ENCODE results near the gene FCER2. TPM values are rescaled to one million over a fixed set of nuclear protein-coding genes. Genes with fewer than 3 reads are reported as not detected.

FCER2 gene
- total RNA-seq, 1 donor from 2014 or later = not detected

- TF ChIP-seq CTCF (IDR thresholded peaks at IDR 0.05) = no peak
- Mint-ChIP-seq H3K27ac (ENCODE audit: unreplicated experiment) (no peak overlapping the region), H3K27me3 (ENCODE audit: unreplicated experiment) (peaks cover 17% of the 10 kb centered on the region), H3K9me3 (ENCODE audit: unreplicated experiment) (no peaks in the 10 kb centered on the region), H3K4me1 (ENCODE audit: unreplicated experiment) (peaks cover 3% of the 10 kb centered on the region), H3K4me3 (ENCODE audit: unreplicated experiment) (no peak overlapping the region), H3K36me3 (ENCODE audit: unreplicated experiment) (no peaks in the 10 kb centered on the region)
- DNase-seq (ENCODE audit: extremely low spot score, unreplicated experiment) = no peak
Observed at GRCh38 chr19:7654401-7654800, 47.5 kb downstream of the FCER2 start.

DNA sequence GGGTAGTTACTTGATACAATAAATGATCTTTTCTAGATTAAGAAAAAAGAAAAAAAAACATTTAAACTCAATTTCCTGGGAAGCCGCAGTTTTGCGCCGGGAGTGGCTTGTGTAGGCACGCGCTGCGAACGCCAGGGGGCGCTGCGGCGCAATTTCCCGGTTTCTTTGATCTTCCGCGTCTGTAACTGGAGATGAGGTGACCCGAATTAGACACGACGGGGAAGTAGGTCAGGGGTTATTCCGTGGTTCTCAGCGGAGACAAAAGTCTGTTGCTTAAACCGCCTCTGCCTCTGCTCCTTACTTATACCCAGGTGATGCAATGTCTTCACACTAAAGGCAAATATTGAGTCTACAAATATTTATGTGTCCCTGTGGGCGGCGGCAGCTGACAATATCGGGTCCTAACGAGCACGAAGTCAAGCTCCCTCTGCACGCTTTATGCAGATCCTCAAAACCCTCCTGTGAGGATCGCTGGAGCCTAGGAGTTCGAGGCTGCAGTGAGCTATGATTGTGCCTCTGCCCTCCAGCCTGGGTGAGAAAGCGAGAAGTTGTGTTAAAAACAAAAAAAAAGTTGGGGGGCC lies 49.8 kb downstream of the FCER2 start:
- peak; percentile 99 for TF ChIP-seq CTCF (IDR thresholded peaks at IDR 0.05)
- H3K4me1 Mint-ChIP-seq (ENCODE audit: unreplicated experiment) = peaks cover 3% of the 10 kb centered on the region
- no peaks in the 10 kb centered on the region for H3K36me3 Mint-ChIP-seq (ENCODE audit: unreplicated experiment)
- peak overlapping the region; percentile 58 for H3K4me3 Mint-ChIP-seq (ENCODE audit: unreplicated experiment)
- H3K27me3 Mint-ChIP-seq (ENCODE audit: unreplicated experiment) = peaks cover 8% of the 10 kb centered on the region
- no peaks in the 10 kb centered on the region for H3K9me3 Mint-ChIP-seq (ENCODE audit: unreplicated experiment)
- peak; percentile 92 for DNase-seq (ENCODE audit: extremely low spot score, unreplicated experiment)
- peak overlapping the region; percentile 31 for H3K27ac Mint-ChIP-seq (ENCODE audit: unreplicated experiment)

- DNase-seq (ENCODE audit: extremely low spot score, unreplicated experiment) = no peak
- TF ChIP-seq CTCF (IDR thresholded peaks at IDR 0.05) = no peak
- Mint-ChIP-seq H3K9me3 (ENCODE audit: unreplicated experiment) (no peaks in the 10 kb centered on the region), H3K27me3 (ENCODE audit: unreplicated experiment) (peaks cover 5% of the 10 kb centered on the region), H3K27ac (ENCODE audit: unreplicated experiment) (no peak overlapping the region), H3K4me1 (ENCODE audit: unreplicated experiment) (peaks cover 3% of the 10 kb centered on the region), H3K36me3 (ENCODE audit: unreplicated experiment) (no peaks in the 10 kb centered on the region), H3K4me3 (ENCODE audit: unreplicated experiment) (no peak overlapping the region)
Observed at GRCh38 chr19:7650148-7650547, 51.8 kb downstream of the FCER2 start.

DNA sequence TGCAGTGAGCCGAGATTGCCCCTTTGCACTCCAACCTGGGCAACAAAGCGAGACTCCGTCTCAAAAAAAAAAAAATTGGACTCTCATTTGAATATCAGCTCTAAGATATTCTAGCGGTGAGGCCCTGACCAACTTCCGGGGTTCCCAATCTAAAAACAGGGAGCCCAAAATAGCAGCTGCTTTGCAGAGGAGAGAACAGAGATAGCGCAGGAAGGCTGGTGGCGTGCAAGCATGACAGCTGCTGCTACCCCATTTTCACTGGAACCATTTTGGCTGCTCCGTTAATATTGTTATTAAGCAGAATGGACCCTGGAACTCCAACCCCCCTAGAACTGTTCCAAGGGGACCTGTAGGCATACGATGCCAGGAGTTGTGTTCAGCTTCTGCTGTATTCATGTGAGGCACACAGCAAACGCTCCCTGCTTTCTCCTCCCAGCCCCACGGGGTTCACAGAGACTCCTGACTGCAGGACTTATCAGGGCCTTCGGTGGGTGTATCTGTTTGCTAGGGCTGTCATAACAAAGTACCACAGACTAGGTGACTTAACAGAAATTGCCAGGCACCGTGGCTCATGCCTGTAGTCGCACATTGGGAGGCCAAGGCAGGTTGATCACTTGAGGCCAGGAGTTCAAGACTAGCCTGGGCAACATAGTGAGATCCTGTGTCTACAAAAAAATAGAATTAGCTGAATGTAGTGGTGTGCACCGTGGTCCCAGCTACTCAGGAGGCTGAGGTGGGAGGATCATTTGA lies 53.5 kb downstream of the FCER2 start:
- Mint-ChIP-seq H3K27ac (ENCODE audit: unreplicated experiment) (no peak overlapping the region), H3K27me3 (ENCODE audit: unreplicated experiment) (peaks cover 5% of the 10 kb centered on the region), H3K36me3 (ENCODE audit: unreplicated experiment) (no peaks in the 10 kb centered on the region), H3K4me1 (ENCODE audit: unreplicated experiment) (peaks cover 3% of the 10 kb centered on the region), H3K4me3 (ENCODE audit: unreplicated experiment) (no peak overlapping the region), H3K9me3 (ENCODE audit: unreplicated experiment) (no peaks in the 10 kb centered on the region)
- TF ChIP-seq CTCF (IDR thresholded peaks at IDR 0.05) = no peak
- no peak for DNase-seq (ENCODE audit: extremely low spot score, unreplicated experiment)

GRCh38 chr19:7647156-7647555 lies 54.8 kb downstream of the FCER2 start:
- Mint-ChIP-seq H3K36me3 (ENCODE audit: unreplicated experiment) (no peaks in the 10 kb centered on the region), H3K27me3 (ENCODE audit: unreplicated experiment) (peaks cover 5% of the 10 kb centered on the region)

More at GRCh38 chr19:7647156-7647555, 54.8 kb downstream of the FCER2 start:
- Mint-ChIP-seq H3K4me3 (ENCODE audit: unreplicated experiment) (no peak overlapping the region), H3K4me1 (ENCODE audit: unreplicated experiment) (peaks cover 3% of the 10 kb centered on the region), H3K9me3 (ENCODE audit: unreplicated experiment) (no peaks in the 10 kb centered on the region), H3K27ac (ENCODE audit: unreplicated experiment) (no peak overlapping the region)
- no peak for DNase-seq (ENCODE audit: extremely low spot score, unreplicated experiment)
- no peak for TF ChIP-seq CTCF (IDR thresholded peaks at IDR 0.05)

All from osteocyte (in vitro differentiated cells).